K562 (cell line): ENCODE measurements around the gene MAB21L4.

Experiments
- FOXK2 ChIP-seq, 2 experiments: fragments of 450-650 bp; IDR thresholded peaks in 1 of 2; conservative IDR thresholded peaks in 1 of 2; 2 replicates each; pipeline ENCODE4 v1.6.1; 2016; ENCODE audit warnings: low read depth in 2 of 2, mild to moderate bottlenecking in 1 of 2
- RNF2 ChIP-seq: sonication (generic); IDR thresholded peaks from 2 replicates; pipeline ENCODE4 v1.6.1; 2016
- TF ChIP-seq, protein P1 (sequence below): sonication (generic); formaldehyde crosslinking; IDR thresholded peaks from 2 replicates; pipeline ENCODE4 v1.8.1; 2022; ENCODE audit warnings: missing genetic modification reagents
- TF ChIP-seq, protein P2 (sequence below): fragments of 450-650 bp; formaldehyde crosslinking; IDR thresholded peaks from 2 replicates; pipeline ENCODE4 v1.4.0; 2022; ENCODE audit warnings: missing genetic modification characterization
- TF ChIP-seq, protein P3 (sequence below), 2 experiments: fragments of 450-650 bp; formaldehyde crosslinking in 1 of 2; IDR thresholded peaks; 2 replicates each; pipeline versions ENCODE4 v1.4.0 to v1.6.1; 2014 to 2020; ENCODE audit warnings: mild to moderate bottlenecking in 2 of 2, borderline replicate concordance in 1 of 2, low read depth in 1 of 2

DNA sequence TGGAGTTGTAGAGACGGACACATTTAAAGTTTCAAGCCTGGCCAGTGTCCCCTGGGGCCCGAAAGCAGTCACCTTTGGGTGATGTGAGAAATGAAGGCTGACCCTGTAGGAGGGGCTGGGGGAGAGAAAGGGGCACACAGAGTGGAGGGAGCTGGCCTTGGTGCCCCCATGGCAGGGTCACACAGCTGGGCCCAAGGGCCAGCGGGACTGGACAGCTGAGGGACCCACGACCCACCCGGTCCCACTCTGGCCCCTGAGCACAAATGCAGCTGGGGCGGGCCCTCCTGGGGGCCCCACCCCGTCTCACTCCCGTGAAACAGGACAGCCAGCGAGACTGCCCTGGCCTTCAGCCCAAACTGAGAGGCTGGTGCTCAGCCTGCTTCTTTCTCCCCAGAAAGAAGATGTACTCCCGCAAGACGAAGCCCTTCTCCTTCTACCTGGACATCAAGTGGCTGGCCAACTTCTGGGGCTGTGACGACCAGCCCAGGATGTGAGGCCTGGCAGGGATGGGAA, 21.2 kb downstream of the MAB21L4 start:
- TF ChIP-seq, protein P1, sequence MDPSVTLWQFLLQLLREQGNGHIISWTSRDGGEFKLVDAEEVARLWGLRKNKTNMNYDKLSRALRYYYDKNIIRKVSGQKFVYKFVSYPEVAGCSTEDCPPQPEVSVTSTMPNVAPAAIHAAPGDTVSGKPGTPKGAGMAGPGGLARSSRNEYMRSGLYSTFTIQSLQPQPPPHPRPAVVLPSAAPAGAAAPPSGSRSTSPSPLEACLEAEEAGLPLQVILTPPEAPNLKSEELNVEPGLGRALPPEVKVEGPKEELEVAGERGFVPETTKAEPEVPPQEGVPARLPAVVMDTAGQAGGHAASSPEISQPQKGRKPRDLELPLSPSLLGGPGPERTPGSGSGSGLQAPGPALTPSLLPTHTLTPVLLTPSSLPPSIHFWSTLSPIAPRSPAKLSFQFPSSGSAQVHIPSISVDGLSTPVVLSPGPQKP (CRISPR knock-in tag), result no peak
- TF ChIP-seq RNF2, result no peak
- TF ChIP-seq, protein P2, sequence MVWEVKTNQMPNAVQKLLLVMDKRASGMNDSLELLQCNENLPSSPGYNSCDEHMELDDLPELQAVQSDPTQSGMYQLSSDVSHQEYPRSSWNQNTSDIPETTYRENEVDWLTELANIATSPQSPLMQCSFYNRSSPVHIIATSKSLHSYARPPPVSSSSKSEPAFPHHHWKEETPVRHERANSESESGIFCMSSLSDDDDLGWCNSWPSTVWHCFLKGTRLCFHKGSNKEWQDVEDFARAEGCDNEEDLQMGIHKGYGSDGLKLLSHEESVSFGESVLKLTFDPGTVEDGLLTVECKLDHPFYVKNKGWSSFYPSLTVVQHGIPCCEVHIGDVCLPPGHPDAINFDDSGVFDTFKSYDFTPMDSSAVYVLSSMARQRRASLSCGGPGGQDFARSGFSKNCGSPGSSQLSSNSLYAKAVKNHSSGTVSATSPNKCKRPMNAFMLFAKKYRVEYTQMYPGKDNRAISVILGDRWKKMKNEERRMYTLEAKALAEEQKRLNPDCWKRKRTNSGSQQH (CRISPR knock-in tag), result no peak
- TF ChIP-seq FOXK2 (conservative IDR thresholded peaks at IDR 0.05 in 1 of 2, IDR thresholded peaks at IDR 0.05 in 1 of 2; ENCODE audit: low read depth in 2 of 2), result no peak
- TF ChIP-seq, protein P3, sequence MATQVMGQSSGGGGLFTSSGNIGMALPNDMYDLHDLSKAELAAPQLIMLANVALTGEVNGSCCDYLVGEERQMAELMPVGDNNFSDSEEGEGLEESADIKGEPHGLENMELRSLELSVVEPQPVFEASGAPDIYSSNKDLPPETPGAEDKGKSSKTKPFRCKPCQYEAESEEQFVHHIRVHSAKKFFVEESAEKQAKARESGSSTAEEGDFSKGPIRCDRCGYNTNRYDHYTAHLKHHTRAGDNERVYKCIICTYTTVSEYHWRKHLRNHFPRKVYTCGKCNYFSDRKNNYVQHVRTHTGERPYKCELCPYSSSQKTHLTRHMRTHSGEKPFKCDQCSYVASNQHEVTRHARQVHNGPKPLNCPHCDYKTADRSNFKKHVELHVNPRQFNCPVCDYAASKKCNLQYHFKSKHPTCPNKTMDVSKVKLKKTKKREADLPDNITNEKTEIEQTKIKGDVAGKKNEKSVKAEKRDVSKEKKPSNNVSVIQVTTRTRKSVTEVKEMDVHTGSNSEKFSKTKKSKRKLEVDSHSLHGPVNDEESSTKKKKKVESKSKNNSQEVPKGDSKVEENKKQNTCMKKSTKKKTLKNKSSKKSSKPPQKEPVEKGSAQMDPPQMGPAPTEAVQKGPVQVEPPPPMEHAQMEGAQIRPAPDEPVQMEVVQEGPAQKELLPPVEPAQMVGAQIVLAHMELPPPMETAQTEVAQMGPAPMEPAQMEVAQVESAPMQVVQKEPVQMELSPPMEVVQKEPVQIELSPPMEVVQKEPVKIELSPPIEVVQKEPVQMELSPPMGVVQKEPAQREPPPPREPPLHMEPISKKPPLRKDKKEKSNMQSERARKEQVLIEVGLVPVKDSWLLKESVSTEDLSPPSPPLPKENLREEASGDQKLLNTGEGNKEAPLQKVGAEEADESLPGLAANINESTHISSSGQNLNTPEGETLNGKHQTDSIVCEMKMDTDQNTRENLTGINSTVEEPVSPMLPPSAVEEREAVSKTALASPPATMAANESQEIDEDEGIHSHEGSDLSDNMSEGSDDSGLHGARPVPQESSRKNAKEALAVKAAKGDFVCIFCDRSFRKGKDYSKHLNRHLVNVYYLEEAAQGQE (IDR thresholded peaks at IDR 0.05; ENCODE audit: borderline replicate concordance), result no peak
- TF ChIP-seq, protein P3 (CRISPR knock-in tag; IDR thresholded peaks at IDR 0.05; ENCODE audit: low read depth), result no peak
